MG63 (cell line): ENCODE data around the gene SHKBP1. TPM values are rescaled to one million over a fixed set of nuclear protein-coding genes. Genes with fewer than 3 reads are reported as not detected.
A peak's percentile ranks its signal among the peaks of the same experiment; 100 is the strongest.
"Not testable (repeated sequence)": the region's sequence is repeated elsewhere in the genome, so short reads cannot be mapped to it uniquely, and the experiment has no call there.

ENCODE experiments used
- DNase-seq: peaks from one replicate; pipeline ENCODE4 v3.0.0-alpha.2; 2020
- H3K27me3 ChIP-seq: fragments of 250-450 bp; sonication (Bioruptor Pico); 2 replicates; pipeline ENCODE4 v1.5.1; 2020; ENCODE audit warnings: mild to moderate bottlenecking, moderate library complexity
- H3K36me3 ChIP-seq: fragments of 250-450 bp; sonication (Bioruptor Pico); 2 replicates; pipeline ENCODE4 v1.5.1; 2020; ENCODE audit warnings: mild to moderate bottlenecking, moderate library complexity
- H3K4me3 ChIP-seq: fragments of 250-450 bp; sonication (Bioruptor Pico); 2 replicates; pipeline ENCODE4 v1.5.1; 2020; ENCODE audit warnings: mild to moderate bottlenecking, moderate library complexity
- H3K9me3 ChIP-seq: fragments of 250-450 bp; sonication (Bioruptor Pico); 2 replicates; pipeline ENCODE4 v1.5.1; 2020; ENCODE audit warnings: mild to moderate bottlenecking, moderate library complexity
- total RNA-seq: library from RNA; depleted of rRNA; stranded (reverse); fragments of >200 nt; shearing (Covaris generic); gene quantifications from 2 replicates; pipeline ENCODE4 v1.2.3, GENCODE V29; 2014; ENCODE audit warnings: low replicate concordance; rRNA removed

The SHKBP1 gene, protein sequence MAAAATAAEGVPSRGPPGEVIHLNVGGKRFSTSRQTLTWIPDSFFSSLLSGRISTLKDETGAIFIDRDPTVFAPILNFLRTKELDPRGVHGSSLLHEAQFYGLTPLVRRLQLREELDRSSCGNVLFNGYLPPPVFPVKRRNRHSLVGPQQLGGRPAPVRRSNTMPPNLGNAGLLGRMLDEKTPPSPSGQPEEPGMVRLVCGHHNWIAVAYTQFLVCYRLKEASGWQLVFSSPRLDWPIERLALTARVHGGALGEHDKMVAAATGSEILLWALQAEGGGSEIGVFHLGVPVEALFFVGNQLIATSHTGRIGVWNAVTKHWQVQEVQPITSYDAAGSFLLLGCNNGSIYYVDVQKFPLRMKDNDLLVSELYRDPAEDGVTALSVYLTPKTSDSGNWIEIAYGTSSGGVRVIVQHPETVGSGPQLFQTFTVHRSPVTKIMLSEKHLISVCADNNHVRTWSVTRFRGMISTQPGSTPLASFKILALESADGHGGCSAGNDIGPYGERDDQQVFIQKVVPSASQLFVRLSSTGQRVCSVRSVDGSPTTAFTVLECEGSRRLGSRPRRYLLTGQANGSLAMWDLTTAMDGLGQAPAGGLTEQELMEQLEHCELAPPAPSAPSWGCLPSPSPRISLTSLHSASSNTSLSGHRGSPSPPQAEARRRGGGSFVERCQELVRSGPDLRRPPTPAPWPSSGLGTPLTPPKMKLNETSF
- total RNA-seq, result 61.7 and 105 TPM in 2 replicates

DNA sequence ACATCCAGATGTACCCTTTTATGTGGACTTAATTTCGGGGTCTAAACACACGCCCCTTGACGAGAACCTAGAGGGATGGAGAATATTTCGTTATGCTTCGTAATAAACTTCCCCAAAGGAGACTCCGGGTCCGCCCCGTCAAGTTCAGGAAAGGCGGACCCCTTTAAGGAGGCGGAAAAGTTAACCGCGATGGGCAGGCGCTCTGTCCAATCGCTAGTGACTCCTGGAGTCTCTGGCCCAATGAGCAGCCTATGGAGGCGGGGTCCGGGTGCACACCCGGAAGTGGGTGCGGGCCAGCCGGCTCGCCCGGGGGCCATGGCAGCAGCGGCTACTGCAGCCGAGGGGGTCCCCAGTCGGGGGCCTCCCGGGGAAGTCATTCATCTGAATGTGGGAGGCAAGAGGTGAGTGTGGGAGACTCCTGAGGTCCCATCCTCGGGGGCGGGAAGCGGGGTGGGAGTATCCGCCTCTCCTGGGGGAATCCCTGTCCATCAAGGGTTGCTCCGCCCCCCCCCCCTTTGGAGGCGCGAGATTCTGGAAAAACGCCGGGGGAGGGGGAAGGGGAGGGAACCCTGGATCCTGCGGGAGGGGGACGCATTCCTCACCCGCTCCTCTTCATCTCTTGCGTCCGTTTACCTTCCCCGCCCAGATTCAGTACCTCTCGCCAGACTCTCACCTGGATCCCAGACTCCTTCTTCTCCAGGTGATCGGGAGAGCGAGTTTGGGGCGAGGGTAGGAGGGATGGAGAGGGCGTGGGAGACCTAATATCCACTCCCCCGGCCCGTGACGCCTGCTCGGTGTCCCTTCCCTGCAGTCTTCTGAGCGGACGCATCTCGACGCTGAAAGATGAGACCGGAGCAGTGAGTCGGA, at the start of gene SHKBP1:
Gene SHKBP1 (plus strand): TSS at position 289 of the 867 bp plus-strand sequence. CDS start 27 bp downstream, at position 316.
- H3K27me3 ChIP-seq, result no peaks in the 10 kb centered on the region
- peak; percentile 95 for DNase-seq
- peak within 1 kb of the TSS; percentile 94 for H3K4me3 ChIP-seq
- H3K9me3 ChIP-seq, result no peaks in the 10 kb centered on the region
- peaks cover 16% of the 10 kb centered on the region for H3K36me3 ChIP-seq

DNA sequence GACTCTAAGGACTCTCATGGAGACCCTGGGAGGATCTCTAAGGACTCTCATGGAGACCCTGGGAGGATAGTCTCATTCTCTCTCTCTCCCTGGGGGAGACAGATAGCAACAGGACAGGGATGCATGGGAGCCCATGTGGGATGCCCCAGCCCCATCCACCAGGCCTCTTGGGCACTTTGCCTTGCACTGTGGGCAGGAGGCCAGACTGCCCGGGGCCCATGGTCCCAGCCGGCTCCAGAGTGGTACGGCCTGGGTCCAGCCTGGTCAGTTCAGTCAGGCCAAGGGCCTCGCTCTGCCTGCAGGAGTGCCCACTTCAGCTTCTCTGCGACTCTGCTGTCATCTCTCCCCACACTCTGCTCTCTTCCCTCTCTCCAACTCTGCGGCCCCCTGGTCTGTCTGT, 48.6 kb upstream of the SHKBP1 start:
- Histone ChIP-seq H3K9me3 (no peaks in the 10 kb centered on the region), H3K36me3 (no peaks in the 10 kb centered on the region), H3K4me3 (no peak overlapping the region), H3K27me3 (no peaks in the 10 kb centered on the region; the same call in 1 of the 2 replicates)
- no peak for DNase-seq

DNA sequence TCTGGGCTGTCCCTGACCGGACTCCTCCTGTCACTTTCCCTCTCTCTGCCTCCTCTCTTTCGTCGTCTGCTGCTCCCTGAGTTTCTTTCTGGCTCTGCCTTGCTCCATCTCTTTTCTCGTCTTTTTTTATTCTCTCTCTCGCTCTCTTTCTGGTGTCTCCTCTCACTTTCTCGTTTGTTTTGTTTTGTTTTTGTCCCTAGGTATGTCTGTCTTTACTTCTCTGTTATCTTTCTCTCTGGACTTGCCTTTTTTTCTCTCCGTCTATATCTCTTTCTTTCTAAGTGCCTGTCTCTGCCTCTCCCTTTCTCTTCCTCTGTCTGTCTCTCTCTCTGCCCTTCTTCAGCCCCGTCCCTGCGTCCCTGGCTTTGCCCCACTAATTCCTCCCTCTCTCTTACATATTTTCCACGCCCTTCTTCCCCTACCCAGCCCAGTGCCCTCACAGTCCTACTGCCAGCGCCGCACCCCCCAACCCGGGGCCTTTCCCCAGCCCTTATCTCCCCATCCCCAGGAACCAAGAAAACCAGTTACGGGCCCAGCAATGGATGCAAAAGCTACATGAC, 48.1 kb upstream of the SHKBP1 start:
- Histone ChIP-seq H3K36me3 (no peaks in the 10 kb centered on the region), H3K9me3 (no peaks in the 10 kb centered on the region)
- no peak for DNase-seq

DNA sequence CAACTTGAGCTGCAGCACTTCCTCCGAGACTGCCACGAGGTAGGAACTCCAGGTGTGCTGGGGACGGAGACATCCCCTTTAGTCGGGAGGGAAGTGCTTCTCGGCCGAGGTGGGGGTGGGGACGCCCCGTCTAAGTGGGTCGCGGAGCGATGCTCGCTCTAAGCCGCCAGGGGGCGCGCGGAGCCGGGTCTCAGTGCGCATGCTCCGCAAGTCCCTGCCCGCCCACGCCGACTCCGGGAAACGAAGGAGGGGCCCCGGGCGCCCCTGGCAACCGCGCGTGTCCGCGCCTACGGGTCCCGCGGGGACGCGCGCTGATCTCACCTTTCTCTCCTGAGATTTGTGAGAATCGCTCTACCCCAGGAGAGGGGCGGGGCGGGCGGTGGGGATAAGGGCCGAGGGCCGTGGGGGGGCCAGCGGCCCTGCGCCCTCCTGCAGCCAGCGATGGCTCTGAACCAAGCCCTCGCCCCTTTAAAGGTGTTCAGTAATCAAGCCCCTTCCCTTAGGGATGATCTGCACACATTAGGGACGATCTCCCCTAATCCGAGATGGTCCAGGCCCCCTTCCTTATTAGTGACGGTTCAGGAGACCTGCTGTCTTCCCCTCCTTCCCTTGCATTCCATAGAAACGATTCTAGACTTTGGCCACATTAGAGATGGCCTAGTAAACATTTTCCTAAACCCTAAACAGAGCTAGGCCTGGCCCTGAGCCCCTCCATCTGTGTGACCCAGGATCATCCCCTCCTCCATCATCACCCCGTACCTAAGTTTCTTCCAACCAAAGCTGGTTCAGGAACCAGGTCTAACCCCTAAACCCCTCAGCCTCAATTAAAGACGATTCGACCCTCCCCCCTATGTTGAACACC, 47.3 kb upstream of the SHKBP1 start:
- Histone ChIP-seq H3K36me3 (no peaks in the 10 kb centered on the region), H3K9me3 (no peaks in the 10 kb centered on the region; the same call in 1 of the 2 replicates), H3K27me3 (no peaks in the 10 kb centered on the region; the same call in 1 of the 2 replicates), H3K4me3 (peak overlapping the region; percentile 39)
- DNase-seq, result peak; percentile 76

More for the DNA sequence above, 48.1 kb upstream of the SHKBP1 start:
- Histone ChIP-seq H3K4me3 (no peak overlapping the region; the same call in 1 of the 2 replicates), H3K27me3 (no peaks in the 10 kb centered on the region; the same call in 1 of the 2 replicates)

DNA sequence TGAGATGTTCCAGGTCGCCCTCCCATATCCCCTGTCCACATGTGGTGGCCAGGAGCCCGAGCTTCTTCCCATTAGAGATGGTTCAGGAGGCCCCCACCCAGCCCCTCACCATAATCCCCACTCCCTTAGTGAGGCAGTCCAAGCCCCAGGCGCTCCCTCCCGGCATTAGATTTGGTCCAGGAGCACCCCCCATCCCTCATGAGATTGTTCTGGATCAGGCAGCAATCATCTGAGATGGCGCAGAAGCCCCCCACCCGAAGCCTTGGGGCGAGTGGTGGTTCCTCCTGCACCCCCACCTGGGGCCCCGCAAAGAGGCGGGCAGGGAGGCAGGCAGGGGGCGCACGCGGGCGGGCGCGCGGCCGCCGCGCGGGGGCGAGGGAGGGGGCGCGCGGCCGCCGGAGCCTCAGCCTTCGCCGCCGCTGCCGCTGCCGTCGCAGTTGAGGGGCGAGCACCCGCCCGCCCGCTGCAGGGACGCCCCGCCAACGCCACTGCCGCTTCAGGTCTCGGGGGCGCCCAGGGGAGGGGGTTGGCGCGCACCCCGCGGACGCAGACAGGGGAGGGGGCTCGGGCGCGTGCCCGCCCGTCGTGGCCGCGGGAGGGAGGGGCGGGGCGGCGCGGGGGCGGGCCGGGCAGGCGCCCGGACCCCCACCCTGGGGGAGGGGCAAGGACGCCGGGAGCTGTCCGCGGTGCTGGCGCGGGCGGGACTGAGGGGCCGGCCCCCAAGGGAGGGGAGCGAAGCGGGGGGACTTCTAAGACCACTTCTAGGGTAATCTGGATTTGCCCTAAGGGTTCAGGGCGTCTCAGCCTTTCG, 46.4 kb upstream of the SHKBP1 start:
- Histone ChIP-seq H3K27me3 (no peaks in the 10 kb centered on the region; the same call in 1 of the 2 replicates), H3K4me3 (no peak overlapping the region), H3K9me3 (no peaks in the 10 kb centered on the region; the same call in 1 of the 2 replicates), H3K36me3 (no peaks in the 10 kb centered on the region)
- peak; percentile 35 for DNase-seq

DNA sequence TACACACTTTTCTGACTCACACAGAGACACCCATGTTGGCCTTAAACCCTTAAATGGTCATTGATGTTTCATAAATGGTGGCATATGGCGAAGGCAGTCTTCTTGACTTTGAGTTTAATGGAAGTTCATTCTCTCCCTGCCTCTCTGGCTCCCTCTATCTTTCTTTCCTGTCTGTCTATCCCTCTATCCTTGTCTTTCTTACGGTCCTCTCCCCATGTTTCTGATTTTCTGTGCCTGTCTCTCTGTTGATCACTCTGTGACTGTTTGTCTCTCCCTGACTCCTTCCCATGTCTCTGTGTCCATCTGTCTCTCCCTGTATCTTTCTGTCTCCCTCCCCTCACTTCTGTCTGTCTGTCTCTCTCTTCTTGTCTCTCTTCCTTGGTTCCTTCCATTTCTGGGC, 43.2 kb upstream of the SHKBP1 start:
- H3K36me3 ChIP-seq, result no peaks in the 10 kb centered on the region
- H3K27me3 ChIP-seq, result peaks cover 3% of the 10 kb centered on the region; the same call in 1 of the 2 replicates
- no peak for DNase-seq
- H3K4me3 ChIP-seq, result no peak overlapping the region
- H3K9me3 ChIP-seq, result no peaks in the 10 kb centered on the region; the same call in 1 of the 2 replicates

DNA sequence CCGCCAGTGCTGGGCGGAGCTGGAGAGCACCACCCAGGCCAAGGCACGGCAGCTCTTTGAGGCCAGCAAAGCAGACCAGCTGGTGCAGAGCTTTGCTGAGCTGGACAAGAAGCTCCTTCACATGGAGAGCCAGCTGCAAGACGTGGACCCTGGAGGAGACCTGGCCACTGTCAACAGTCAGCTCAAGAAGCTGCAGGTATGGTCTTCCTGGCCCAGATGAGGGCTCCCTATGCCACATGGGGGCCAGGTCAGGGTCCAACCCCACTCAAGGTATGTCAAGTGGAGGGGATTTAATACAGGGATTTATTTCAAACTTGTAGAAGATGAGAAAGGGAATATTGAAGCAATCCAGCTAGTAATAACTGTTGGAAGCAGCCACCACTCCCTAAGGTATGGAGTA, 42.5 kb upstream of the SHKBP1 start:
- Histone ChIP-seq H3K27me3 (peaks cover 3% of the 10 kb centered on the region; the same call in 1 of the 2 replicates), H3K9me3 (no peaks in the 10 kb centered on the region; the same call in 1 of the 2 replicates), H3K36me3 (no peaks in the 10 kb centered on the region), H3K4me3 (no peak overlapping the region)
- no peak for DNase-seq

DNA sequence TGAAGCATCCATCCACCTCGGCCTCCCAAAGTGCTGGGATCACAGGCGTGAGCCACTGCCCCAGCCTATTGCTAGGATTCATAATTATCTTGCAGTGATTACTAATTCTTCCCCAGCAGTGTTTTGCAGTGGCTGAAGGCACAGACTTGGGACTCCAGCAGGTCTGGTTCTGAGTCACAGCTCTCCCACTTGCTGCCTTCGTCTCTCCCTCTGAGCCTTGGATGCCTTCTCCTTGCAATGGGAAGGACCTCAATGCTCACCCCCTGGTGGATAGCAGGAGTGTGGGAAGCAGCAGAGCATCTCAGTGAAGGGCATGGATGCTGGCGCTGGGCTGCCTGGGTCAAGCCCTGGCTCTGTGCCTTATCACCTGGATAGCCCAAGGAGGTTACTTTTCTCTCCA, 37.6 kb upstream of the SHKBP1 start:
- DNase-seq, result no peak
- H3K27me3 ChIP-seq, result 0 out of 2 replicates have a peak, but pooled peaks cover 3% of the 10 kb centered on the region
- no peaks in the 10 kb centered on the region; the same call in 1 of the 2 replicates for H3K9me3 ChIP-seq
- H3K4me3 ChIP-seq, result no peak overlapping the region
- no peaks in the 10 kb centered on the region for H3K36me3 ChIP-seq

DNA sequence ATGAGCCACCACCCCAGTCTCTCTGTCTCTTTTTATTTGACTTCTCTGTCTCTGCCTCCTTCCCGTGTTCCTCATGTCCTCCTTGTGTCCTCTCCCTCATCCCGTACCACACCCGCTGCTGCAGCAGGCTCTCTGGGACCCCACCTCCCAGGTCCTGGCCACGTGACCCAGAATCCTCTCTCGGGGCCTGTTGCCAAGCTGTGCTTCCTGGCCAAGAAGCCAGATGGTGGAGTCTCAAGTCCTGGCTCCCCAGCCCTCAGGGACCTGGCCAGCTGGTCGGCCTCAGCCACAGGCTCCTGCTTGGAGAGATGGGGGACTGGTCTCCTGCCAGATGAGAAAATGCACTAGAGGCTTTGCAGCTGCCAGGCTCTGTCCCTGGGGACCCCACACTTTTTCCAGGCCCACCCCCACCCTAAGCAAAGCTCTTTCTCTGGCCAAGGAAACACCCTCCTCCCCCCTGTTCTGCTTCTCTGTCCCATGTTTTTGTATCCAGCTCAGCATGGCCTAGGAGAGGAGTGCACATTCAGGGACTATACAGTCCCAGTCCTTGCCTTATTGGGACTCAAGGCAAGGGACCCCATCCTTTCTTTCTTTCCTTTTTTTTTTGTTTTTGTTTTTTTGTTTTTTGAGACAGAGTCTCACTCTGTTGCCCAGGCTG, 34.3 kb upstream of the SHKBP1 start:
- DNase-seq, result peak; percentile 74
- Histone ChIP-seq H3K9me3 (no peaks in the 10 kb centered on the region; the same call in 1 of the 2 replicates), H3K36me3 (no peaks in the 10 kb centered on the region), H3K27me3 (0 out of 2 replicates have a peak, but pooled peaks cover 3% of the 10 kb centered on the region), H3K4me3 (no peak overlapping the region)

DNA sequence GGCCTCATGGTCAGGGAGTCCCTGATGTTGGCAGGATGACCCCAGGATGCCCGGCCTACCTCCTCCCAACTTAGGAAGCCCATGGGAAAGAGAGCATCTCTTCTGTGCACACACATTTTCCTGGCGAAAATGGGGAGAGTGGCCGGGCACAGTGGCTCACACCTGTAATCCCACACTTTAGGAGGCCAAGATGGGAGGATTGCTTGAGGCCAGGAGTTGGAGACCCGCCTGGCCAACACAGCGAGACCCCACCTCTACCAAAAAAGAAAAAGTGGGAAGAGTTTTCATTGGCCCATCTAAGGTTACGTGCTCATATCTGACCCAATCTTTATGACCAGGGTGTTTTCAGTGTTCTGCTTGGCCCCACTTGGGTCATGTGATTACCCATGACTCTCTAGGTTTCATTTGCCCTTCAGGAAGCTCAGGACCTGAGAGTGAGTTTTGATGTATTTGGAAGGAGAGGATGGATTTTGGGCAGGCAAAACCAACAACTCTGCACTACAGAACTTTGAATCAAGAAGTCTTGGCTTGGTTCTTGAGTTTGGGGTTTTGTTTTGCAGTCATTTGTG, 33.6 kb upstream of the SHKBP1 start:
- Histone ChIP-seq H3K36me3 (no peaks in the 10 kb centered on the region), H3K4me3 (no peak overlapping the region), H3K27me3 (no peaks in the 10 kb centered on the region), H3K9me3 (no peaks in the 10 kb centered on the region; the same call in 1 of the 2 replicates)
- no peak for DNase-seq

DNA sequence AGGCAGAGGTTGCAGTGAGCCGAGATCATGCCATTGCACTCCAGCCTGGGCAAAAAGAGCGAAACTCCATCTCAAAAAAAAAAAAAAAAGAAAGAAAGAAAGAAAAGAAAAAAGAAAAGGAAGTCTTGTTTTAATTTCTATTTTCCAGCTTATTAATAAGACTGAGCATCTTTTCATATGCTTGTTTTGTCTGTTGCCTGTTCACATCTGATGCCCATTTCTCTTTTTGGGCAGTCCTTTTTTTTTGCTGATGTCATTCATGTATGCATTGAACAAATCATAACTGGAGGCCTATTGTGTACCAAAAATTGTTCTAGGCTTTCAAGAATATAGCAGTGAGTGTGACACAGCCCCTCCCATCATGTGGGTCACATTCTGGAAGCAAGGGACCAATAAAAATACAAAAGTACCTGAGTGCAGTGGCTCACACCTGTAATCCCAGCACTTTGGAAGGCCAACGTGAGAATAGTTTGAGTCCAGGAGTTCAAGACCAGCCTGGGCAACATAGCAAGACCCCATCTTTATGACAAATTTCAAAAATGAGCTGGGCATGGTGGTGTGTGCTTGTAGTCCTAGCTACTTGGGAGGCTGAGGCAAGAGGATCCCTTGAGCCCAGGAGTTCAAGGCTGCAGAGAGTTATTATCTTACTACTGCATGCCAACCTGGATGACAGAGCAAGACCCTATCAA, 30.4 kb upstream of the SHKBP1 start:
- H3K36me3 ChIP-seq, H3K4me3 ChIP-seq, DNase-seq: not testable (repeated sequence)

DNA sequence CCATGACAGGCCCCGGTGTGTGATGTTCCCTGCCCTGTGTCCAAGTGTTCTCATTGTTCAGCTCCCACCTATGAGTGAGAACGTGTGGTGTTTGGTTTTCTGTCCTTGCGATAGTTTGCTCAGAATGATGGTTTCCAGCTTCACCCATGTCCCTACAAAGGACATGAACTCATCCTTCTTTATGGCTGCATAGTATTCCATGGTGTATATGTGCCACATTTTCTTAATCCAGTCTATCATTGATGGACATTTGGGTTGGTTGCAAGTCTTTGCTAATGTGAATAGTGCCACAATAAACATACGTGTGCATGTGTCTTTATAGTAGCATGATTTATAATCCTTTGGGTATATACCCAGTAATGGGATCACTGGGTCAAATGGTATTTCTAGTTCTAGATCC, 29.5 kb upstream of the SHKBP1 start:
- not testable (repeated sequence) for DNase-seq, H3K9me3 ChIP-seq, H3K4me3 ChIP-seq, H3K36me3 ChIP-seq, H3K27me3 ChIP-seq

More for the DNA sequence above, 30.4 kb upstream of the SHKBP1 start:
- H3K27me3 ChIP-seq, H3K9me3 ChIP-seq: not testable (repeated sequence)

DNA sequence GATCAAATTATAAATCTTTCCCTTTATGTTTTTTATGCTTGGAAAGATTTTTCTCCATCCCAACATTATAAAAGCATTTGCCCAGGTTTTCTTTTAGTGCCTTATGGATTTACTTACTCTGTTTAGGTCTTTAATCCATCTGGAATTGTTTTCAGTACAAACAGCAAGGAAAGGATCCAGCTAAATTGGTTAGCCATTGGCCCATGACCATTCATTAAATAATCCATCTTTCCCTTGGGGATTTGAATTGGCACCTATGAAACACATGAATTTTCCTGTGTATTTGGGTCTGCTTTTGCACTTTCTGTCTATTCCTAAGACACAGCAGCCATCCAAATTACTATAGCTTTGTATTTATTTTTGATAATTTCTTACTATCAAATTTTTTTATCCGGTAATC, 28.8 kb upstream of the SHKBP1 start:
- no peaks in the 10 kb centered on the region; the same call in 1 of the 2 replicates for H3K9me3 ChIP-seq
- 0 out of 2 replicates have a peak, but pooled peaks cover 7% of the 10 kb centered on the region for H3K27me3 ChIP-seq
- H3K4me3 ChIP-seq, result no peak overlapping the region
- no peak for DNase-seq
- no peaks in the 10 kb centered on the region for H3K36me3 ChIP-seq
